ENCODE results near the gene TAC3.
"Not testable (repeated sequence)": the region's sequence is repeated elsewhere in the genome, so short reads cannot be mapped to it uniquely, and the experiment has no call there.

Gene TAC3

GRCh38 chr12:57033431-57033830 lies 17.1 kb upstream of the TAC3 start:
- no peak for DNase-seq

- no peak for DNase-seq
These were observed 15.5 kb upstream of the TAC3 start for GRCh38 chr12:57031789-57032188.

DNA sequence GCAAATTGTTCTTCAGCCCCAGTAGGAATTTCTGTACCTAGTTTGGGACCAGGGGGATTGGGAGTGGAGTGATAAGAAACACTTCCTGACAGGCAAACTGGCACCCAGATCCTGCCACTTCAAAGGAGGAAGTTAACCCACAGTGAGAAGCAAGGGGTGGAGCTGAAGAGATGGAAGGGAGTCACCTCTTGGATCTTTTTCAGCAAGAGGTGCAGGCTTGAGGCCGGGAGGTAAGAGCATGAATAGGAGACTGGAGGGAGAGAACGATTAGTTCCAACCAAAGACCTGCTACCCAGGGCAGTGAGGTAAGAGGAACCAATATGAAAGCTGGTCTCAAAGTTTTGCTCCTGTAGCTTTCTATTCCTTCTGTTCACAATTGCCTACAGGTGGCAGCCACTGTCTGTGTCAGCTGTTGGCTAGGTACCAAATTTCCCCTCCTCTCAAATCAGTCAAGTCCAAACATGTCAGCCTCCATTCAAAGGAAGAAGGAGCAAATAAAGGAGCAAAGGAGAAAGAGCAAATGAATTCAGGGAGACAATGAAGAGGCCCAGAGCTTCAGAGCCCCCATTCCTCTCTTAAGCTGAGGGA lies 14.9 kb upstream of the TAC3 start:
- DNase-seq, result peak; percentile 96

DNA sequence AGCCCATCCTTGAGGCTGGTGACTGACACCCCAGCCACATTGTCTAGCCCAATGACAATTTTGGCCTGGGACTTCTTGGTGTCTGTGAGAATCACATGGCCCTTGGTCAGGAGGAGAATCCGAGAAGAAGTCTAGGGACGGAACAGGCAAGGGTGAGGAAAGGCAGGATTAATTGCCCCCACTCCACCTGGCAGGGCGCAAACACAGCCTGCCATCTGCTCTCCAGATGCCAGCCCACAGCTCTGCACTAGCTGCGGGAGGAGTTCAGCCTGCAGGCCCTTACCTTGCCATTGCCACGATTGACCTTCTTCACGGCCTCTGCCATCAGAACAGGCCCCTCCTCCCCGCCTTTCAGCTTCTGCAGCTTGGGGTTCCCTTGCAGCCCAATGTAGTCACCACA lies 13.1 kb upstream of the TAC3 start:
- peak; percentile 27 for DNase-seq

DNA sequence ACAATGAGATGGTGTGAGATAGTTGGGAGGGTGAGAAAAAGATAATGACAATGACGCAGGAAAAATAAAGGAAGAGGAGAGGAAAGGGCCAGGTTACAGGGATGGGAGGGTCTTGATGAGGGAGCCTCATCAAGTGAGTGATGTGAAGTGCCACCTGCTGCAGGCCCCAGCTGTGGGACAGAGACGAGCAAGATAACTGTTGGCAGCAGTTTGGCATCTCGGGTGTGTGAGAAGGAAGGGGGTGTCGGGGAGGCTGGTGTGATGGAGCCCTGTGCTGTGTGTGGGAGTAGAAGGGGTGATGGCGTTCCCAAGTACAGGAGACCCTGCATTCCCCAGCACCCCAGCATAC lies 11.4 kb upstream of the TAC3 start:
- peak; percentile 30 for DNase-seq

GRCh38 chr12:57027011-57027804 lies 10.9 kb upstream of the TAC3 start:
- peak; percentile 32 for DNase-seq

DNA sequence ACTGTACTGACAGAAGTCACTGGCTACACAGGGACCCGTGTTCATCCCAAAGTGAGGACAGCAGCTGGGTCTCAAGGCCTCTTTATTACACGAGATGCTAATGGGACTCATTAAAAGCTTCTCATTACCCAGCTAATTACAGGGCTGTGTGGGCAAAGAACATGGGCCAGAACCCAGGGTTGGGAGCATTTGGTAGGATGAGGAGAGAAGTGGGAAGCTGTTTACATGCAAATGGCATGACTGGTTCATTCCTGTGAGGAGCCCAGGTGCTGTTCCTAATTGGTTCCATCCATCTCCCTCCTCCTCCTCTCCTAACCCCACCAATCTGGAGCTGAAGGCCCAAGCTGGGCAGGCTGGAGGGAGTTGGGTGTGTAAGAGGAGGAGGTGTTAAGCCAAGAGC lies 8.9 kb upstream of the TAC3 start:
- DNase-seq, result no peak

- DNase-seq, result not testable (repeated sequence)
These were observed 6.0 kb upstream of the TAC3 start for GRCh38 chr12:57022324-57022723.

DNA sequence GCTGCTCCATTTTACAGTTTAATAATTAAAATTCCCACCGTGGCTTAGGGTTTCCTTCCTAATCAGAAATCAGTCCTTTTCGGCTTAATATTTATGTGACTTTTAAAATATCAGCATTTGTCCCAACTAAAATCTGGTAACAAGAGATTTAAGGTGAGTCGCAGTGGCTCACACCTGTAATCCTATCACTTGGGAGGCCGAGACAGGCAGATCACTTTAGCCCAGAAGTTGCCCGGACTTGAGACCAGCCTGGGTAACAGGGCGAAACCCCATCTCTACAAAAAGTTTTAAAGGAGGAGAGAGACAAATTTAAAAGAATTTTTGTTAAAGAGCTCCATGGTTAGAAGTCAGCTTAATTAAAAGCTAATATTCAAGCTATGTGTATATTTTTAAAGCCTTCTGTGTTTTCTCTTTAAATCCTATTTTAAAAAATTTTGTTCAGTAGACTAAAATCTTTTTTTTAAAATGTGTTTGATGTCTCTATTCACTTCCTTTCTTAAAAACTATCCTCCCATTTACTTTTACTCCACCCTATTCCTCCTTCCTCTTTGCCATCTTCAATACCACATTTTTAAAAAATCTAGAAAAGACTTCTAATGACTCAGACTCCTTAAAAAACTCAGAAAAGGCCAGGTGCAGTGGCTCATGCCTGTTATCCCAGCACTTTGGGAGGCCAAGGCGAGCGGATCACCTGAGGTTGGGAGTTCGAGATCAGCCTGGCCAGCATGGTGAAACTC lies 3.8 kb upstream of the TAC3 start:
- no peak for DNase-seq

DNA sequence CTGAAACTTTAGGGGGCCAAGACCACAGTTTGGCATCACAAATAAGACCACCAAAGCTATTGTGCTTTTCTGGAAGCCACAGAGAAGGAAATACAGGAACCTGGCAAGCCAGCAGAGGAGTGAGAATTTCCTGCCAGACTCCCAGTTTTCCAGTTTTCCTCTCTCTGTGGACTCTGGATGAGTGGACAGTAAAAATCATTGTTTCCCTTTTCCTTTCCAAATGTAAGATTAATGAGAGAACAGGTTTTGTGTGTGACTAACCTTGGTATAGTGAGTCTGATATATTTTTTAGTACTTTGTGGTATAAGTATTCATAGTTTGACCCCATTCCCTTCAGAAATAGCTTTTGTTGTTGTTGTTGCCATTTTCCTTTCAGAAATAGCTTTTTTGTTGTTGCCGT lies 2.6 kb upstream of the TAC3 start:
- DNase-seq, result no peak

DNA sequence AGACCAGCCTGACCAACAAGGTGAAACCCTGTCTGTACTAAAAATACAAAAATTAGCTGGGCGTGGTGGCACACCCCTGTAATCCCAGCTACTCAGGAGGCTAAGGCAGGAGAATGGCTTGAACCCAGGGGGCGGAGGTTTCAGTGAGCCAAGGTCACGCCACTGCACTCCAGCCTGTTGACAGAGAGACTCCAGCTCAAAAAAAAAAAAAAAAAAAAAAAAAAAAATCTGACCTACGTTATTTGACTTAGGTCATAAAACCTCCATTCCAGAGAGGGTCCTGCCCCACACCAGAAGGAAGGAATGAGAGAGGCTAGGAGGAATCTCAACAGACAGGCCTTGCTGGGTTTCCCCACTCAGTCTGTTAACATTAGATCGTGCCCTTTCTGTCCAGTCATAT lies 2.0 kb upstream of the TAC3 start:
- not testable (repeated sequence) for DNase-seq

GRCh38 chr12:57012600-57013465 lies 3.5 kb downstream of the TAC3 start:
- no peak for DNase-seq

DNA sequence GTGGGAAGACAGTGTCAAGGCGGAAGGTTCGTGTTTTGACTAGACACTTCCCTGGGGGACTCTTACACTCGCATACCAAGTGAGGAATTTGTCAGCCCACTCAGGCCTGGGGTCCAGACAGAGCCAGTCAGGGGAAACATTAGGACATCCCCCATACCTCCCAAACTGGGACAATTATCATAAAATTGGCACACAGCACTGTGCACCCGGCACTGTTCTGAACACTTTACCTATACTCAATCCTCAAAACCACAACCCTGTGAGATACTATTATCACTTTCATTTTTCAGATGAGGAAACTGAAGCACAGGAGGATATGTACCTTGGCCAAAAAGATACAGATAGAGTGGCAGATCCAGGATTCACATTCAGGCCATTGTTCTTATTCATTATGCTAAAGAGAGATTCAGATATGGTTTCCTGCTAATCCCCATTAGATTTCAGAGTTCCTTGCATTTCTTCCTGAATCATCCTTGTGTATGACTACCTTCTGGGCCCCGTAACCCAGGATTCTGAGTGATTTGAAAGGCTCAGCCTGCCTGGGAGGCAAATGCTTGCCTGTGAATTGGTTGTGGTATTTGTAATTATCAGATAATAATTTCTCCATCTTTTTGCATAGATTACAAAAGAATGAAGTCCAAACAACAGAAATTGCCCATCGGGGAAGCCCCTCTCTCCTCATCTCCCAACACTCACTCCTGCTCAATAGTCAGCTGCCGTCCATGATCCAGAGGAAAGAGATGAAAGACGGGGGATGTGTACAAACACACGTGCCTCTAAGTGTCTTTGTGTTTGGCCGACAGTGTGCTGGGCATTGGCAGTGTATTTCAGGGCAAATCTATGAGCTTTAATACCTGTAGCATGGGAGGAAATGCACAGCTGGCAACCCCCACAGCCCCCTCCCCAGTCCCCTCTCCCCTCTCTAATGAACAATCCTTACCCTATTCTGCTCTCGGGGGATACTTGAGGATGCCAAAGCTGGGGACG lies 4.6 kb downstream of the TAC3 start:
- DNase-seq, result no peak

DNA sequence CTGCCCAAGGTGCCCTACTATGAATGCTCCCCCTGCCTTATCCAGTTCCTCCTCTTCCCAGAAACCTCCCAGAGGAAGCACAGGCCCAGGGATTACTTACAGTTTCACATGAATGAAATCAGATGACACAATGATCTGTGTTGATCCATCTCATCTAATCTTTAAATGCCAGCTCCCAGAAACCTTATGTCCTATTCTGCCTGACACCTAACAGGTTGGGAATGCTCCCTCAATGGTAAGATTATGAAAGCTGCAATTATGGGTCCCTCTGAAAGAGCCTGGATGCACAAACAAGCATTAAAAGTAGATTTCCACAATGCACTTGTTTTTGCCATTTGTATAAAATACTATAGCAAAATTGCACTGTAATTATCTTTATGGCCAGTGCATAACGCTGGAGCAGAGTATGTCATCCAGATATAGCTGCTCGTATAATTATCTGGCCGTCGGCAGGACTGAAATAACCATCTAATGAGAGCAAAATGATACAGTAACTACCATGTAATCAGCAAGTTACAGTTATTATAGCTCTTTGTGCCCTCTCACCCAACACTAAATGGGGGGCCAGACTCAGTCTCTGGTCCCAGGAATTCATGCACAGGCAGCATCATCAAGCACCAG lies 5.6 kb downstream of the TAC3 start:
- DNase-seq, result no peak

DNA sequence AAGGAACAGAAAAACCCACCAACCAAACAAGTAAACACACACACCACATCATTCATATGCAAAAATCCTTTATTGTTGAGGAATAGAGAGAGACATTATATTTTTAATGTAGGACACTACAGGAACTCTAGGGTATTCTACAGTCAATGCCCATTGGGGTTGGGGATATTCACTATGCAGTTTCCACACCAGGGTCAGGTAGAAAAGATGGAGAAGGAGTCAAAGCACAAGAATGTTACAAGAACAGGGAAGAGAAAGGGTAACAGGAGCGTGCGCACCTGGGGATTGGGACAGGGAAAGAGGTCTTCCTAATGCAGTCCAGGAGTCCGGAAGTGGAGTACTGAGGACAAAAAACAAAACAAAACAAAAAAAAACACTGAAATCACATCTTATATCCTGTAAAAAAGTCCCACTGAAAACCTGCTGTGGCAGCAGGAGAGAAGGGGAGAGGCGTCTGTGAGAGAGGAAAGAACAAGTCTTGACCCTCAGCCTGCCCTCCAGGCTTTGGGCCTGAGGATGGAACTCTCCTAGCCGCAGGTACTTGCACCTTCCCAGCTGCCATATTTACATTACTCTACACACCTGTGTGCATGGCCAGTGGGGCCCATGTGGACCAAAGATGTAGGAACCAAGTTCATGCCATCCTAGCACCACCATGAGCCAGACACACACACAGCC lies 6.2 kb downstream of the TAC3 start:
- DNase-seq, result no peak

- DNase-seq, result peak; percentile 70
These were observed 8.2 kb downstream of the TAC3 start for GRCh38 chr12:57008178-57008577.

DNA sequence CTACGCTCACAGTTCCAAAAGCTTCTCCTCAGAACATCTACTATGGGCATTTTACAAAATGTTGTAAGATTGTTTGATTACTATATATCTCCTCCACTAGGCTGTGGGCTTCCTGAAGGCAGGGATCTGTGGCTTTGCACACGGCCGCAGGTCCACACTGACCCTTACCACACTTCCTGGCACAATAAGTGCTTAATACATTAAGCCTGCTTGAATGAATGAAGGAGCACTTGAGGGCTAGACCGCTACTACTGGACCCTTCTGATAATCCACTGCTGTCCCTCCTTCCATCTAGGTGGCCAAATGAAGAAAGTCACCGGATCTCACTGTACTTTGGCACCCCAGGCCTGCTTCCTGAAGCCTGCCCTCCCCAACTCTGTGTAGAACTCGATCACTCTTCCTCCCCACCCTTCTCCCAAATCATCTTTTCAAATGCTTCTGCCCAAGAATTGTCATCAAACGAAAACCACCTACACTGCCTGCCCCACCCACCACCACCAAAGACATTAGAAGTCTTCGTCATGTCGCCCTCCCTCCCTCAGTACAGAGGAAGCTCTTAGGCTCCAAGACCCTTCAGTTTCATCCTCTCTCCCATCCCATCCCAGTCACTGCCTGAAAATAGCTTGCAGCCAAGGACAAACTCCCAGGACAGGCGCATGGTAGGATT lies 9.4 kb downstream of the TAC3 start:
- no peak for DNase-seq

GRCh38 chr12:57005980-57006808 lies 10.1 kb downstream of the TAC3 start, which contains the start of gene ZBTB39:
ZBTB39 (minus strand) TSS chr12:57006546; CDS start chr12:57004917, 1,629 bp downstream.
- DNase-seq, result peak; percentile 50

GRCh38 chr12:57004651-57005050 lies 11.7 kb downstream of the TAC3 start:
- no peak for DNase-seq
